ENCODE data around the gene MAP4K3.

- TF ChIP-seq CTCF (IDR thresholded peaks at IDR 0.05) (no peak), POLR2AphosphoS5 (IDR thresholded peaks at IDR 0.05; ENCODE audit: low read depth, low read length) (no peak)
Observed at GRCh38 chr2:39429746-39430145, 7.3 kb downstream of the MAP4K3 start.

All from Panc1 (cell line).